HuH-7 (cell line): ENCODE data around the gene GNA12.
A peak's percentile ranks its signal among the peaks of the same experiment; 100 is the strongest.
"Not testable (repeated sequence)": the region's sequence is repeated elsewhere in the genome, so short reads cannot be mapped to it uniquely, and the experiment has no call there.

ENCODE experiments used
- DNase-seq: peaks from one replicate; pipeline ENCODE4 v3.0.0; 2011; ENCODE audit warnings: low spot score

The GNA12 gene

DNA sequence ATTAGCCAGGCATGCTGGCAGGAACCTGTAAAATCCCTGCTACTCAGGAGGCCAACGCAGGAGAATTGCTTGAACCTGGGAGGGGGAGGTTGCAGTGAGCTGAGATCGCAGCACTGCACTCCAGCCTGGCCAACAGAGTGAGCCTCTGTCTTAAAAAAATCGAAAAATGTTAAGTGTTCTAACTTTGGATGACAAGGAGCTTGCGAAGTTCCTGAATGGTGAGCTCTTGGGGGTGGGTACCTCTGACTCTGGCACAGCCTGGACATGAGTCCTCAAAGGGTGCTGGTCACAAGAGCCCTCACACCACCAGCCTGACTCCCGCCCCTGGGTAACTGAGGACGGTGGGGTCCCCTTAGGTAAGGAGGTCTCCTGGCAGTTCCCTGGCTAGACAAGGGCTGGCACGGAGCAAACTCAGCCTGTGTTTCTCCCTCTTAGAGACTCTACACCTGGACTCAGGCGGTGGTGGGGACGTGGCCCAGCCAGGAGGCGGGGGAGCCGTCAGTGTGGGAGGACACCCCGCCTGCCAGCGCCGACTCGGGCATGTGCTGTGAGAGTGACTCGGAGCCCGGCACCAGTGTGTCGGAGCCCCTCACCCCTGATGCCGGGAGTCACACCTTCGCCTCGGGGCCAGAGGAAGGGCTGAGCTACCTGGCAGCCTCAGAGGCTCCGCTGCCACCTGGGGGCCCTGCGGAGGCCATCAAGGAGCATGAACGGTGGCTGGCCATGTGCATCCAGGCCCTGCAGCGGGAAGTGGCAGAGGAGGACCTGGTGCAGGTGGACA, 132.0 kb downstream of the GNA12 start:
- no peak for DNase-seq

DNA sequence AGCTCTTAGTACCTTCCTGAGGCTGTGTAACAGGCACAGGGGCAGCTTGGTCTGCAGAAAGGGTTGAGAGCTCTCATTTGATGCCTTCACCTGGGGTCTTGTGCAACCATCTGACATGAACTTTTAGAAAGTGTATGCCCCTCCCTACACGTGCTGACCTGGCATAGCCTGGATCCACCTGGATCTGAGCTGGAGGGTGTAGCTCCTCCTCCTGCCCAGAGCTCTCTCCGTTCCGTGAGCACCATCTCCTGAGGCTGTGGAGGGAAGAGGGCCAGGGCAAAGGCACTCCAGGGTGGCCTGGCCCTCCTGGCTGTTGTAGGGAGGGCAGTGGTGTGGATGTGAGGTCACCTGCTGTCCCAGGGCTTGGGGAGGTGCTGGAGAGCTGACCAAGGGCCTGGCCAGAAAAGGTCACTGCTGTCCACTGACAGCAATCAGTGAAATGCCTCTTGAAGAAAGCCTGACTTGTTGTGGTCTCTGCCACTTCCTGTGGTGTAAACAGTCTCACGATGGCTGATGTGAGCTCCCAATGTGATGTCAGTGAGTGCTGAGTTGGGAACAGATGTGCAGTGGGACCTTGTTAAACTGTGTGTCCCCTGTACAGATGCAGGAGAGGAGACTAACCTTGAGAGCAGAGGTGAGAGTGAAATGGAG, 133.1 kb downstream of the GNA12 start:
- no peak for DNase-seq

DNA sequence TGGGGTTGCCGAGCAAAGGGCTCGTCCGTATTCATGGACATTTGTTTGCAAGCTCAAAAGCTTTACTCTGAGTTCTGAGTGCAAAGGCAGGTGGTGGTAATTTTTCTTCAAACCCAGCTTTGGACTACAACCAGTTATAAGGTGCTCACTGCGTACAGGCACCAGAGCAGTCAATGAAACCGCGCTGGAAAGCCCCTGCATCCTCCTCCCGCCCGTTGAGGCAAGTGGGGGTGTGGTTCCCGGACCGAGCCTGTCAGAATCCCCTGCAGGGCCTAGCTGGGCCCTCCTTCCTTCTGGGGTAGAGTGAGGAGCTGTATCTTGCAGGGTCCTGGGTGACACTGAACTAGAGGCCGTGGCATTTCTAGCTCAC, 133.8 kb downstream of the GNA12 start:
- DNase-seq = no peak

DNA sequence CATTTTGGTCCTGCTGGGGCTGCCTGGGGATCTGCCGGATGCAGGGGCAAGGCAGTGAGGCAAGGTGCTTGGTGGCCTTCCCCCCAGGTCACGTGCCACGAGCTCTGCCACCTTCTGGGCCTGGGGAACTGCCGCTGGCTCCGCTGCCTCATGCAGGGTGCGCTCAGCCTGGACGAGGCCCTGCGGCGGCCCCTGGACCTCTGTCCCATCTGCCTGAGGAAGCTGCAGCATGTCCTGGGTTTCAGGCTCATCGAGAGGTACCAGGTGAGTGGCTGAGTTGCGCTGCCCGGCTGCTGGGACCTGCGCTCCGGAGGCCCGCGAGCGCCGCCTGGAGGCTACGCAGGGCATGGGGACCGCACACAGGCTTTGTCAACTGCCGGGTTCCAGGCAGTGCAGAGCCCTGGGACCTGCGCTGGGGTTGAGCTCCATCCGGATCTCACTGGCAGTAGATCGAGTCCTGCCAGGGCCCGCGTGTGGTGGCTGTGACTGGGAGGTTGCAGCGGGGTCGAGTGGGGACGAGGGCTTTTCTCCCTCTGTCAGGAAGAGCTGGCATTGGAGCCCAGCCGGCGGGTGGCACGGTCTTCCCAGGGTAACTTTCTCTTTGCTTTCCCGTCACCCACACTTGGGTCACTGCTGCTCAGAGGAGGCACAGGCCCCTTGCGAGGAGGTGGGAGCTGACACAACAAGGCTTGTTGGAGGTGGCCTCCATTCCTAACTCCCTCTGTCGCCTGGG, 134.4 kb downstream of the GNA12 start:
- DNase-seq = peak; percentile 99

DNA sequence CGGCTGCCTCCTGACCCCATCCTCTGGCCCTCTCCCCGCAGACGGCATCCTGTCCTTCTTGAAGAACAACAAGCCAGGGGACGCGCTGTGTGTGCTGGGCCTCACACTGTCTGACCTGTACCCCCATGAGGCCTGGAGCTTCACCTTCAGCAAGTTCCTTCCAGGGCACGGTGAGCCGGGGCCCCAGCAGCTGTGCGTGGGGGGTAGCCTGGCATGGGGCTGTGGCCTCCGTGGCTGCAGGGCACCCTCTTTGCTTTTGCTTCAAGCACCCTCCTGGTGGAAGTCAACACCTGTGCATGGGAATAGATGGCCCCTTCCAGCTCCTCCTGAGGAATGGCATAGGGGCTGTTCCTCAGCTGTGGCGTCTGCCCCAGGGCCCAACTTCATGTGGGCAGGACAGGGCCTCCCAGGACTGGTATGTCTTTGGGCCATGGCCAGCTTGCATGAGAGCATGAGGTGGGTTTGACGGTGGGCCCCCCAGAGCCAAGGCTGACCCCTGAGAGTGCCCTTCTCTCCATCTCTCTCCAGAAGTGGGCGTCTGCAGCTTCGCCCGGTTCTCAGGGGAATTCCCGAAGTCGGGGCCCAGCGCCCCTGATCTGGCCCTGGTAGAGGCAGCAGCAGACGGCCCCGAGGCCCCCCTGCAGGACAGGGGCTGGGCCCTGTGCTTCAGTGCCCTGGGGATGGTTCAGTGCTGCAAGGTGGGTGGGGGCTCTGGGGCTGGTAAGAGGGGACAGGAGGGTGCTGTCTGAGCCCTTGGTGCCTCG, 135.4 kb downstream of the GNA12 start:
- DNase-seq = no peak

DNA sequence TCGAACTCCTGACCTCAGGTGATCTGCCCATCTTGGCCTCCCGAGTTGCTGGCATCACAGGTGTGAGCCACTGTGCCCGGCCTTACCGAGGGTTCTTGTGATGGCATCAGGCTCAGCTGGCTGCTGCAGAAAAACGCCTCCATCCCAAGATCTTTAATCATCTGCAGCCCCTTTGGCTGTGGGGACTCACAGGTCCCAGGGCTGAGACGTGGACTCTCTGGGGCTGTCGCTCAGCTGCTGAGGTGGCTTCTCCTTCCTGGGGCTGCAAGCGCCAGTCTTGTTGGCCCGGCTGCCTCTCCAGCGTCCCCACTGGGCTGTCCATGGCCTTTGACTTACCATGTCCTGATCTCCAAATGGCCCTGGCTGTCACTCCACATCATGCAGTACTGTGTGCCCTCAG, 136.1 kb downstream of the GNA12 start:
- no peak for DNase-seq

DNA sequence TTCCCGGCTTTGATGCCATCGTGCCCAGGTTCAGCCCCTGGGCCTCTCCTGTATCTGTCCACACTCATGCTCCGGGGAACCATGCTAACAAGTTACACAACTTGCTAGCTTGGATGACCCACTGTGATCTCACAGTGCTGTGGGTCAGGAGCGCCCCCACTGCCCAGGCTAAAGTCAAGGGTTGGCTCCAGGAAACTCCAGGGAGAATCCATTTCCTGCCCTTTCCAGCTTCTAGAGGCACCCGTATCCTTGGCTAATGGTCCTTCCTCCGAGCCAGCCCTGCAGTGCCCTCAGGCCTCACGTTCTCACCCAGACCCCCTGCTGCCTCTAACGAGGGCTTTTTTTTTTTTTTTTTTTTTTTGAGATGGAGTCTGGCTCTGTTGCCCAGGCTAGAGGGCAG, 136.6 kb downstream of the GNA12 start:
- no peak for DNase-seq

DNA sequence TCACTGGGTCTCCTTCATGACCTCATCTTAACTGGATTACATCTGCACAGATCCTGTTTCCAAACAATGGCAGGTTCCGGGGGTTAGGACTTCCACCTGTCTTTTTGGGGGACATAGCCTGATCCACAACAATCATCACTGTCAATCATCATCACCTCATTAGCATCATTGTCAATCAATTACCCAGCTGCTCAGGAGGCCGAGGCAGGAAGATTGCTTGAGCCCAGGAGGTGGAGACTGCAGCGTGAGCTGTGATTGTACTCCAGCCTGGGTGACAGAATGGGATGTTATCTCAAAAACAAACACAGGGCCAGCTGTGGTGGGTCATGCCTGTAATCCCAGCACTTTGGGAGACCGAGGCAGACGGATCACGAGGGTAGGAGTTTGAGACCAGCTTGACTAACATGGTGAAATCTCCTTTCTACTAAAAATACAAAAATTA, 137.4 kb downstream of the GNA12 start:
- no peak for DNase-seq

DNA sequence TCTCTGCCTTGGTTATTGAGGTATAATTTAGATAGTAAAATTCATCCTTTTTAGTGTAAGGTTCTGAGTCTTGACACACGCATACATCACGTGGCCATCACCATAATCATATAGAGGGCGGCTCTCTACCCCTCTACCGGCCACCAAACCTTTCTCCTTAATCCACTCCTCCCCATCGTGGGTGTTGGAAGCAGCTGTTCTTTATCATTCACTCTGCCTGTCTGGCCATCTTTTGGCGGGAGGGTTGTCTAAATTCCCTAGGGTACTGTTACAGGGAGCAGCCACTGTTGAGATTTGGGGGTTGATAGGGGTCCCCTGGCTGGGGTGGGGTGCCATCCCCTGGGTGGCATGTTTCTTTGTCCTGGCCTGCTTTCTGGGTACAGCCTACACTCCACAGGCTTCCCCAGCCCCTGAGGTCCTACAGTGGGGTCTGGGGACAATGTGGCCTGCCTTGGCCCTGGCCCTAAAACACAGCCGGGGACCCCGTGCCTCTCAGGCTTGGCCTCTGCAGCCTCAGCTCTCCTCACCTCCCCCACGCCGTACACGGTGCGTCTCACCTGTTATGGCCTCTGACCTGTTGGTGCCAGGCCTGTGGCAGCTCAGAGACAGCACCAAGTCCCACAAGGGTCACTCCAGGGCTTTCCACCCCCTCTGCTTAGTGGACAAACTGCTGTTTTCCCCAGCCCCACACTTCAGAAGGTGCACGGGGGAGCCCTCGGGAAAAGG, 138.6 kb downstream of the GNA12 start:
- DNase-seq = no peak

DNA sequence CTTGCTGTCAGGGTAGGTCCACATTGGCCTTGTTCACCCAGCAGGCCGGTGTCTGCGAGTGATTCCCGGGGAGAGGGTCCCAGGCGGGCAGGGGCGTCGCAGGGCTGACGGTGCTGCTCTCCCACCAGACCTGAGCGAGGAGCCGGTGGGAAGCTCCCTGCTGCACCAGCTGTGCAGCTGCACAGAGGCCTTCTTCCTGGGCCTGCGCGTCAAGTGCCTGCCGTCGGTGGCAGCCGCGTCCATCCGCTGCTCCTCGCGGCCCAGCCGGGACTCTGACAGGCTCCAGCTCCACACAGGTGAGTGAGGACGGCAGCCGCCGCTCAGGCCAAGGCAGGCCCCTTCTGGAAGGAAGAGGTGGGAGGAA, 141.5 kb downstream of the GNA12 start:
- no peak for DNase-seq

DNA sequence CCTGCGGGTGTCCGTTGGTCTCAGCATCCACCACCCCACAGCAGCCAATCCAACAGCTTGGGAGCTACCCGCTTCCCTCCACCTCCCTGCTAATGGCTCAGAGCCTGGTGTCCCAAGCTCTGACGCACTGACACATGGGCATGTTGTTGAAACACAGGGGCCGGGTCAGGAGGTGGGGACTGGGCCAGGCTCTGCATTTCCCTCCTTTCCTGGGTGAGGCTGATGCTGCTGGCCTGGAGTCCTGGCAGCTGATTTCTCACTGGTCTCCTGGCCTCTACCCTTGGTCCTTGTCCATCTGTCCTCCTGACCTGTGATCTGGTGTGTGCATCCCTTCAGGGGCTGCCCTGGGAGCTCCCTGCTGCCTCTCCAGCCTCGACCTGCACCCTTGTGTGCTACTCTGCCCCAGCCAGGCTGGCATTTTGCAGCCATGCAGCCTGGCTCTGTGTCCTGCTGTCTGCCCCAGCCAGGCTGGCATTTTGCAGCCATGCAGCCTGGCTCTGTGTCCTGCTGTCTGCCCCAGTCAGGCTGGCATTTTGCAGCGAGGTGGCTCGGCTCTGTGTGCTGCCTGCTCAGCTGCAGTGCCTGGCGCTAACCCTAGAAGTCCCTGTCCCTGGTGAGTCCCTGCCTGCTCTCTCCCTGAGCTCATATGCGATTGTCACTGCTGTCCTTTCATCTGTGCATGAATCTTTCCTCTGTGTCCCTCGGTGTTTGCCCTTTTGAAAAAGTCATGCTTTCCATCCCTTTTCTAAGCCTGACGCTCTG, 142.1 kb downstream of the GNA12 start:
- no peak for DNase-seq

DNA sequence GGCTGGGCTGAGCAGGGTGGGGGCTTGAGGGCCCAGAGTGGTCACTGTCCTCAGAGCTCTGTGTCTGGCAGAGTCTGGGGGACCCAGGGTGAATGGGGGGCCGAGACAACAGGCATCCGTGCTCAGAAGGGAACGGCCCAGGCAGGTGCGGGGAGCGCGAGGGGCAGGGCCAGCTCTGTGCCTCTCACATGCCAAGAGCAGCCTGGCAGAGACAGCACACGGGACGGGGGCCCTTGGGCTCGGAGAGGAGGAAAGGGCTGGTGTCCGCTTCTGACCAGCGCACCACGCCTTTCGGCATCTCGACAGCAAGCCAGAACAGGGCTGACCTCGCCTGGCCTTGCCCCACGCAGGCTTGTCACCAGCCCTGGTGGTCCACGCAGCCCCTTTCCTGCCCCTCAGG, 142.7 kb downstream of the GNA12 start:
- no peak for DNase-seq

DNA sequence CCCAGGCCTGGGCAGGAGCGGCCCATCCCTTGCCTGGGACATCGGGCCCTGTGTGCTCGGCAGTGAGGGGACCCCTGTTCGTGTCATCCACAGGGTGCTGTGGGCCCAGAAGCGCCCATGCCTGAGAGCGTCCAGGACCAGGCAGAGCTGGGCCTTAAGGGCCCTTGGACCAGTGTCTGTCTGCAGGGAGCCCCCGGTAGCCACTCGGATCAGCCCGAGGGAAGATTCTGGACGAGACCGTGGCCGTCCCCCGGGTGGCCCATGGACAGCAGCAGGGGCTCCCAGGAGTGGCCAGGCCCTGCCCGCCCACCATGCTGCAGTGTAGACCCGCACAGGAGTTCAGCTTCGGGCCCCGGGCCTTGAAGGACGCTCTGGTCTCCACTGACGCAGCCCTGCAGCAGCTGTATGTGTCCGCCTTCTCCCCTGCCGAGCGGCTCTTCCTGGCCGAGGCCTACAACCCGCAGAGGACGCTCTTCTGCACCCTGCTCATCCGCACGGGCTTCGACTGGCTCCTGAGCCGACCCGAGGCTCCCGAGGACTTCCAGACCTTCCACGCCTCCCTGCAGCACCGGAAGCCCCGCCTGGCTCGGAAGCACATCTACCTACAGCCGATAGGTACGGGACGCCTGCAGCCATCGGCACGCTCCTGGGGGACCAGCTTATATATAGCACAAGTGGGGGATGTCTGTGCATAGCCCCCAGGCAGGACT, 143.8 kb downstream of the GNA12 start:
- DNase-seq = no peak

DNA sequence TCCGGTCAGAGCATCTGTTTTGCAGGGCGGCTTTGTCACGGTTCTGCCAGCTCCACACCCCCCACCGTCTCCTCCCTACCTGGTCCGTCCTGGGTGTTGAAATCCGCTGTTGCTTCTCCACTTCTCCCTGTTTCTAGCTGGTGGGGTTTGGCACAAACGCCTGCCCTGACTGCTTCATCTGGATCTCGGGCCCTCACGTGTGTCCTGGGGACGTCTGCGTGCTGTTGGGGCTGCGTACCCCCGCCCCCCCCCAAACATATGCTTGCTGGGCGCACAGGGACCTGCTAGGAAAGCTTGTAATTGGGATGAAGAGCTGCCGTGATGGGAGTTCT, 144.9 kb downstream of the GNA12 start:
- no peak for DNase-seq

DNA sequence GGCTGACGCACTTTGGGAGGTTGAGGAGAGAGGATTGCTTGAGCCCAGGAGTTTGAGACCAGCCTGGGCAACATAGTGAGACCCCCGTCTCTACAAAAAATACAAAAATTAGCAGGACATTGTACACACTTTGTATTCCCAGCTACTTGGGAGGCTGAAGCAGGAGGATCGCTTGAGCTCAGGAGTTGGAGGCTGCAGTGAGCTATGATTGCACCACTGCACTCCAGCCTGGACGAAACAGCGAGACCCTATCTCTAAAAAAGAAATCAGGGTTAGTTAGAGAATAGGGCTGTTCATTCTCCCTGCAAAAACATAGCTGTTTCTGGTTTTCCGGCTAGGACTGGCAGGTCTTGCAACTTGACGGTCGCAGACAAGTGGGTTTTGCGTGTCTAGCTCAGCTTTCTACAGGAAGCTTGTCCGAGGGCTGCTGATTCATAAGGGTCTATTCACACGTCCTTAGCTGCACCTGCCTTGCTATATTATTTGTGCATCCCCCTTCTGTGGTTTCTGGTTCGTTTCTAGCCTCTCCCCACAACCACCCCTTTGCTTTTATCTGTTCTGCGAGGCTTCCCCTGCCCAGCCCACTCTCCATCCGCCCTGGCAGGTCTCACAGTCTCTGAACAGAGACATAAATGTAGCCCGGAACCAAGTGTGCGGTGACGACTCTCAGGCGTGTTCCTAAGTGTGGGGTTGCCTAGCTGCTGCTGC, 145.4 kb downstream of the GNA12 start:
- no peak for DNase-seq

DNA sequence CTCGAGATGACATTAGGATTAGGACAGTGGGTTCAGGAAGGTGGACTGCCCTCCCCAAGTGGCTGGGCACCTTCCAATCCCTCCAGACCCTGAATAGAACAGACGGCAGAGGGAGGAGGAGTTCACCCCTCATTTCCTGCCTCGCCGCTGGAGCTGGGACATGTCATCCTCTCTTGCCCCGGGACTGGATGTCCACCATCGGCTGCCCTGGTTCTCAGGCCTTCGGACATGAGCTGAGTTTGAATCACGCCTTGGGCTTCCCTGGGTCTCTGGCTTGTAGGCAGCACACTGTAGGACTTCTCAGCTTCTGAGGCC, 150.0 kb downstream of the GNA12 start:
- DNase-seq = not testable (repeated sequence)

DNA sequence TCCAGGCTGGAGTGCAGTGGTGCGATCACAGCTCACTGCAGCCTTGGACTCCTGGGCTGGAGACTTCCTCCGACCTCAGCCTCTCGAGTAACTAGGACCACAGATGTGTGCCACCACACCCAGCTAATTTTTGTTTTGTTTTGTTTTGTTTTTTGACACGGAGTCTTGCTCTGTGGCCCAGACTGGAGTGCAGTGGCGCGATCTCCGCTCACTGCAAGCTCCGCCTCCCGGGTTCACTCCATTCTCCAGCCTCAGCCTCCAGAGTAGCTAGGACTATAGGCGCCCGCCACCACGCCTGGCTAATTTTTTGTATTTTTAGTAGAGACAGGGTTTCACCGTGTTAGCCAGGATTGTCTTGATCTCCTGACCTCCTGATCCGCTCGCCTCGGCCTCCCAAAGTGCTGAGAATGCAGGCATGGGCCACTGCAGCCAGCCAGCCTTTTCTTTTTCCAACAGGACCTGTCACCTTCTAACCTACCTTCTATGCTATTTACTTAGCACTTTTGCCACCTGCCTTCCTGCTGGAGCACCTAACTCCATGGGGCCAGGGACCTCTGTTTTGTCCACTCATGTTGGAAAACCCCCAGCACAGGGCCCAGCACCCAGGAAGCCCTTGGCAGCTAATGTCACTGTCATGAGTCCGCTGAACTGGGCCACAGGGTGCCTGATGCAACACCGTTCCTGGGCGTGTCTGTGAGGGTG, 150.5 kb downstream of the GNA12 start:
- DNase-seq = not testable (repeated sequence)

DNA sequence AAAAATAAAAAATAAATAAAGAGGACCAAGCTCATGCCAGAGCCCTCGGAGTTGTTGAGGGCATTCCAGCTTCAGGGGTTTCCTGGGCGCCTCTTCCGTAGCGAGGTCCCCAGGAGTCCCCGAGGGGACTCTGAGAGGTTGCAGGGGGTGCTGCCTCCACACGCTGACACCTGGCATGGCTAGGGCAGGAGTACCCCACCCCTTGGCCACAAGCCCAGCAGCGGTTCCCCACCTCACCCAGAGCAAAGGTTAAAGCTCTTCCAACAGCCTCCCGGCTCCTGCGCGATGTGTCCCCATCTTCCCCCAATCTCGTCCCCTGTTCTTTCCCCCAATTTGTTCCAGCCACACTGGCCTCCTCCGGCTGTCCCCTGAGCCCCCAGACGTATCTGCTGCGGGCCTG, 151.6 kb downstream of the GNA12 start:
- DNase-seq = no peak

DNA sequence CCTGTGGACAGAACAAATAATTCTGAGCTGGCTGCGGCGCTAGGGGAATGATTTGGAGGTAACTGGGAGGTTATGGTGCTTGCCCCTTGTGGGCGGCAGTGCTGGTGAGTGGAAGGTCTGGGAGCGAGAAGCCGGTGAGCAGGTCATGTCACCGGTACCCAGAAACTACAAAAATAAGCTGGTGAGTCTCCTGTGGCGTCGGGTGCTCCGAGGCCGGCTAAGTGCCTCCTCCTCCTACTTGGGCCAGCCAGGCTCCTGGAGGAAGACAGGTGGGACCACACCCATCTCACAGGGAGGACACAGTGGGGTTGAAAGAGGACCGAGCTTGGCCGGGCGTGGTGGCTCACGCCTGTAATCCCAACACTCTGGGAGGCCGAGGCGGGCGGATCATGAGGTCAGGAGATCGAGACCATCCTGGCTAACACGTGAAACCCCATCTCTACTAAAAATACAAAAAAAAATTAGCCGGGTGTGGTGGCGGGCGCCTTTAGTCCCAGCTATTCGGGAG, 152.1 kb downstream of the GNA12 start:
- not testable (repeated sequence) for DNase-seq
